ENCODE results near the gene NOX5. TPM values are rescaled to one million over a fixed set of nuclear protein-coding genes. Genes with fewer than 3 reads are reported as not detected.

Gene NOX5
- total RNA-seq, 4 donors from 2014 or later, result 0.19 to 1.5 (median 0.46) TPM

Other genes with a start within 250 kb of the NOX5 start
- 10 to 100 TPM; 40.1 to 71.5 (median 43.8) TPM for gene ANP32A, start 193.8 kb upstream of the NOX5 start, total RNA-seq
- gene SPESP1, start 84.2 kb upstream of the NOX5 start, total RNA-seq, result 1 to 10 TPM in 3 of 4 donors, not detected in 1; 1.1 to 2.1 (median 1.4) TPM
- 10 to 100 TPM; 20.4 to 26.1 (median 22.9) TPM for gene GLCE, start 145.9 kb downstream of the NOX5 start, total RNA-seq

Data from esophagus squamous epithelium (tissue), 4 donors.